WTC11 (cell line): ENCODE data around the gene GOLGA7B.

Experiments used
- AR ChIP-seq: fragments of 250-450 bp; sonication (Bioruptor Pico); IDR thresholded peaks from 2 replicates; pipeline ENCODE4 v1.9.0; 2021; ENCODE audit warnings: mild to moderate bottlenecking
- ATF6 ChIP-seq: sonication (generic); formaldehyde crosslinking; IDR thresholded peaks from 2 replicates; pipeline ENCODE4 v1.8.1; 2023; ENCODE audit warnings: mild to moderate bottlenecking, missing genetic modification reagents
- CTCF ChIP-seq: fragments of 200-600 bp; IDR thresholded peaks from 2 replicates; pipeline ENCODE4 v1.8.0; 2022; ENCODE audit warnings: antibody characterized with exemption
- IRF1 ChIP-seq: sonication (generic); formaldehyde crosslinking; IDR thresholded peaks from 2 replicates; pipeline ENCODE4 v1.8.0; 2023; ENCODE audit warnings: missing genetic modification reagents
- PREB ChIP-seq: sonication (generic); formaldehyde crosslinking; IDR thresholded peaks from 2 replicates; pipeline ENCODE4 v1.8.1; 2022; ENCODE audit warnings: mild to moderate bottlenecking, missing genetic modification reagents, moderate library complexity, borderline replicate concordance
- SP1 ChIP-seq: sonication (generic); formaldehyde crosslinking; conservative IDR thresholded peaks from 2 replicates; pipeline ENCODE4 v1.8.1; 2022; ENCODE audit warnings: missing genetic modification reagents
- TCF7 ChIP-seq: sonication (generic); formaldehyde crosslinking; IDR thresholded peaks from 2 replicates; pipeline ENCODE4 v1.8.0; 2022; ENCODE audit warnings: mild to moderate bottlenecking, low read depth, missing genetic modification reagents, moderate library complexity
- TEAD1 ChIP-seq: sonication (generic); formaldehyde crosslinking; IDR thresholded peaks from 2 replicates; pipeline ENCODE4 v1.8.0; 2022; ENCODE audit warnings: mild to moderate bottlenecking, missing genetic modification reagents
- ZNF263 ChIP-seq: sonication (generic); formaldehyde crosslinking; IDR thresholded peaks from 2 replicates; pipeline ENCODE4 v1.8.1; 2022; ENCODE audit warnings: low read depth, mild to moderate bottlenecking, moderate library complexity, missing genetic modification reagents
- ZNF512 ChIP-seq: sonication (generic); formaldehyde crosslinking; IDR thresholded peaks from 2 replicates; pipeline ENCODE4 v1.8.1; 2022; ENCODE audit warnings: missing genetic modification reagents, borderline replicate concordance
- ZSCAN18 ChIP-seq: fragments of 250-450 bp; sonication (Bioruptor Pico); IDR thresholded peaks from 2 replicates; pipeline ENCODE4 v2.1.2; 2022; ENCODE audit warnings: mild to moderate bottlenecking, moderate library complexity

- TF ChIP-seq ATF6 (CRISPR knock-in tag): no peak
- no peak for TF ChIP-seq PREB (CRISPR knock-in tag)
- no peak for TF ChIP-seq IRF1 (CRISPR knock-in tag)
- no peak for TF ChIP-seq ZNF263 (CRISPR knock-in tag)
- no peak for TF ChIP-seq TCF7 (CRISPR knock-in tag)
- no peak for TF ChIP-seq CTCF
- TF ChIP-seq TEAD1 (CRISPR knock-in tag): no peak
- TF ChIP-seq AR (CRISPR knock-in tag): no peak
- no peak for TF ChIP-seq ZNF512 (CRISPR knock-in tag)
- TF ChIP-seq ZSCAN18 (CRISPR knock-in tag): no peak
- TF ChIP-seq SP1: no peak
Measured at GRCh38 chr10:97914171-97914836, 64.7 kb downstream of the GOLGA7B start.
